Caco-2 (cell line): ENCODE measurements around the gene SCP2. TPM values are rescaled to one million over a fixed set of nuclear protein-coding genes. Genes with fewer than 3 reads are reported as not detected.

Source experiments
- BruUV-seq: library from RNA; stranded (reverse); fragments of 400-500 nt; replicated peaks from 2 replicates; lab custom pipeline; 2021; lab: Mats Ljungman, UMichigan
- CTCF ChIA-PET: fragments of 300-600 bp; sonication (Branson Sonifier 250); formaldehyde crosslinking; loops from one replicate; lab custom pipeline; 2022; ENCODE audit warnings: antibody characterized with exemption; lab: Charles Lee
- POLR2A ChIA-PET: fragments of 300-600 bp; sonication (Branson Sonifier 250); formaldehyde crosslinking; loops from one replicate; lab custom pipeline; 2022; ENCODE audit warnings: antibody characterized with exemption; lab: Charles Lee
- DNase-seq, 2 experiments: peaks; one replicate each; pipeline versions ENCODE4 v3.0.0 to v3.0.0-alpha.2; 2020 to 2022
- H3K27me3 ChIP-seq: replicated peaks from 2 replicates; pipeline ENCODE4 v1.6.0; 2011; ENCODE audit warnings: low read length; ENCODE audit not compliant: control insufficient read depth, insufficient read depth
- H3K36me3 ChIP-seq: 2 replicates; pipeline ENCODE4 v1.5.1; 2011; ENCODE audit warnings: low read length; ENCODE audit not compliant: control insufficient read depth, insufficient read depth
- H3K4me1 ChIP-seq: fragments of 250-450 bp; sonication (Bioruptor Pico); 2 replicates; pipeline ENCODE4 v1.5.1; 2020; ENCODE audit warnings: mild to moderate bottlenecking
- H3K4me3 ChIP-seq: 2 replicates; pipeline ENCODE4 v1.5.1; 2011; ENCODE audit warnings: low read depth, mild to moderate bottlenecking, control low read depth, low read length
- H3K9me3 ChIP-seq: fragments of 250-450 bp; sonication (Bioruptor Pico); 2 replicates; pipeline ENCODE4 v1.5.1; 2020; ENCODE audit warnings: mild to moderate bottlenecking, moderate library complexity
- H3K27ac Mint-ChIP-seq: one replicate; pipeline ENCODE4 v1.8.0; 2022; ENCODE audit warnings: mixed read lengths; ENCODE audit not compliant: unreplicated experiment
- H3K27me3 Mint-ChIP-seq: one replicate; pipeline ENCODE4 v1.8.0; 2022; ENCODE audit warnings: mixed read lengths; ENCODE audit not compliant: insufficient read depth, unreplicated experiment
- H3K36me3 Mint-ChIP-seq: one replicate; pipeline ENCODE4 v1.8.0; 2022; ENCODE audit warnings: mild to moderate bottlenecking, mixed read lengths; ENCODE audit not compliant: insufficient read depth, unreplicated experiment
- H3K4me1 Mint-ChIP-seq: one replicate; pipeline ENCODE4 v1.8.0; 2022; ENCODE audit warnings: low read depth, mixed read lengths; ENCODE audit not compliant: unreplicated experiment
- H3K4me3 Mint-ChIP-seq: one replicate; pipeline ENCODE4 v1.8.0; 2022; ENCODE audit warnings: mild to moderate bottlenecking, moderate library complexity, mixed read lengths; ENCODE audit not compliant: unreplicated experiment
- H3K9me3 Mint-ChIP-seq: one replicate; pipeline ENCODE4 v1.8.0; 2022; ENCODE audit warnings: mixed read lengths; ENCODE audit not compliant: unreplicated experiment
- CTCF ChIP-seq, 2 experiments: fragments of 200-600 bp in 1 of 2; IDR thresholded peaks; 1 replicate in 1 of 2; 2 replicates in 1 of 2; pipeline versions ENCODE4 v1.5.1 to v1.8.0; 2011 to 2022; ENCODE audit warnings: antibody characterized with exemption in 1 of 2, control low read depth in 1 of 2, inconsistent platforms in 1 of 2, low read depth in 1 of 2, low read length in 1 of 2, mild to moderate bottlenecking in 1 of 2, moderate library complexity in 1 of 2; ENCODE audit not compliant: insufficient read depth in 1 of 2, severe bottlenecking in 1 of 2, unreplicated experiment in 1 of 2
- intact Hi-C: fragments of 100-400 bp; cut with micrococcal nuclease; formaldehyde crosslinking; loops from one replicate; pipeline ENCODE4 v1.10.0; 2022; ENCODE audit not compliant: unreplicated experiment
- total RNA-seq: library from RNA; stranded (reverse); gene quantifications from 2 replicates; pipeline ENCODE4 v1.2.3, GENCODE V29; 2022

The SCP2 gene
- total RNA-seq, 1 experiment from 2014 or later, result 67.0 TPM

GRCh38 chr1:53071167-53071865 is 144.2 kb downstream of the SCP2 start:
- H3K9me3 ChIP-seq, result no peaks in the 10 kb centered on the region
- no peaks in the 10 kb centered on the region for H3K4me1 ChIP-seq
- no peak for TF ChIP-seq CTCF (IDR thresholded peaks at IDR 0.05; ENCODE audit: insufficient read depth in 1 of 2, low read depth in 1 of 2, low read length in 1 of 2, severe bottlenecking in 1 of 2, unreplicated experiment in 1 of 2)
- intact Hi-C loops, result no loop called here
- Mint-ChIP-seq H3K27ac (no peak overlapping the region), H3K4me1 (no peaks in the 10 kb centered on the region), H3K36me3 (no peaks in the 10 kb centered on the region), H3K4me3 (no peak overlapping the region), H3K9me3 (no peaks in the 10 kb centered on the region), H3K27me3 (no peaks in the 10 kb centered on the region)
- H3K27me3 ChIP-seq, result no peaks in the 10 kb centered on the region
- DNase-seq, result peak in 1 of 2 experiments; percentile 13
- H3K36me3 ChIP-seq, result no peaks in the 10 kb centered on the region
- CTCF ChIA-PET, result no interaction called here
- H3K4me3 ChIP-seq, result no peak overlapping the region
- no TSS peak for BruUV-seq
- POLR2A ChIA-PET, result no interaction called here

- Histone ChIP-seq H3K9me3 (no peaks in the 10 kb centered on the region), H3K4me3 (no peak overlapping the region), H3K36me3 (no peaks in the 10 kb centered on the region), H3K4me1 (no peaks in the 10 kb centered on the region), H3K27me3 (no peaks in the 10 kb centered on the region)
- H3K27ac Mint-ChIP-seq, result no peak overlapping the region
- DNase-seq, result no peak
- BruUV-seq, result no TSS peak
- TF ChIP-seq CTCF (IDR thresholded peaks at IDR 0.05; ENCODE audit: insufficient read depth in 1 of 2, low read depth in 1 of 2, low read length in 1 of 2, severe bottlenecking in 1 of 2, unreplicated experiment in 1 of 2), result no peak
- H3K9me3 Mint-ChIP-seq, result no peaks in the 10 kb centered on the region
- H3K27me3 Mint-ChIP-seq, result no peaks in the 10 kb centered on the region
- intact Hi-C loops, result no loop called here
- POLR2A ChIA-PET, result no interaction called here
- no peaks in the 10 kb centered on the region for H3K36me3 Mint-ChIP-seq
- no peaks in the 10 kb centered on the region for H3K4me1 Mint-ChIP-seq
- CTCF ChIA-PET, result no interaction called here
- H3K4me3 Mint-ChIP-seq, result no peak overlapping the region
These were observed 144.8 kb downstream of the SCP2 start for GRCh38 chr1:53071915-53072314.

GRCh38 chr1:53073287-53073686 is 146.2 kb downstream of the SCP2 start:
- Histone ChIP-seq H3K27me3 (no peaks in the 10 kb centered on the region), H3K9me3 (no peaks in the 10 kb centered on the region), H3K4me1 (no peaks in the 10 kb centered on the region), H3K4me3 (no peak overlapping the region), H3K36me3 (no peaks in the 10 kb centered on the region)
- no peak for TF ChIP-seq CTCF (IDR thresholded peaks at IDR 0.05; ENCODE audit: insufficient read depth in 1 of 2, low read depth in 1 of 2, low read length in 1 of 2, severe bottlenecking in 1 of 2, unreplicated experiment in 1 of 2)
- no TSS peak for BruUV-seq
- Mint-ChIP-seq H3K4me1 (no peaks in the 10 kb centered on the region), H3K9me3 (no peaks in the 10 kb centered on the region), H3K27me3 (no peaks in the 10 kb centered on the region), H3K36me3 (no peaks in the 10 kb centered on the region), H3K4me3 (no peak overlapping the region), H3K27ac (no peak overlapping the region)
- DNase-seq, result no peak
- POLR2A ChIA-PET, result no interaction called here
- intact Hi-C loops, result no loop called here
- CTCF ChIA-PET, result no interaction called here
